GM19463 (cell line): ENCODE measurements around the gene NTF3.

ENCODE experiments used
- ATAC-seq: cut with Tn5 transposase; IDR thresholded peaks from one replicate; pipeline ENCODE4 v1.9.1; 2021; ENCODE audit warnings: mild to moderate bottlenecking, moderate library complexity; ENCODE audit not compliant: unreplicated experiment

Gene NTF3

GRCh38 chr12:5456030-5456429 is 24.1 kb downstream of the NTF3 start:
- ATAC-seq: no peak

- ATAC-seq: no peak
Observed at GRCh38 chr12:5456906-5457305, 25.0 kb downstream of the NTF3 start.

- no peak for ATAC-seq
Observed at GRCh38 chr12:5458229-5459050, 26.5 kb downstream of the NTF3 start.

- ATAC-seq: no peak
Observed at GRCh38 chr12:5459051-5459782, 27.3 kb downstream of the NTF3 start.

- no peak for ATAC-seq
Observed at GRCh38 chr12:5460817-5461216, 28.9 kb downstream of the NTF3 start.

GRCh38 chr12:5461966-5462365 is 30.1 kb downstream of the NTF3 start:
- no peak for ATAC-seq

GRCh38 chr12:5464096-5464495 is 32.2 kb downstream of the NTF3 start:
- no peak for ATAC-seq

GRCh38 chr12:5465384-5465783 is 33.5 kb downstream of the NTF3 start:
- no peak for ATAC-seq

- no peak for ATAC-seq
Observed at GRCh38 chr12:5466521-5466960, 34.6 kb downstream of the NTF3 start.

GRCh38 chr12:5467931-5468330 is 36.0 kb downstream of the NTF3 start:
- ATAC-seq: no peak

- ATAC-seq: no peak
Observed at GRCh38 chr12:5470221-5470620, 38.3 kb downstream of the NTF3 start.

GRCh38 chr12:5470703-5471102 is 38.8 kb downstream of the NTF3 start:
- ATAC-seq: no peak

GRCh38 chr12:5473076-5473782 is 41.3 kb downstream of the NTF3 start:
- no peak for ATAC-seq

GRCh38 chr12:5473783-5474116 is 41.8 kb downstream of the NTF3 start:
- ATAC-seq: no peak

- ATAC-seq: no peak
Observed at GRCh38 chr12:5476356-5476755, 44.4 kb downstream of the NTF3 start.

GRCh38 chr12:5478081-5478706 is 46.3 kb downstream of the NTF3 start:
- ATAC-seq: no peak

- no peak for ATAC-seq
Observed at GRCh38 chr12:5479761-5480160, 47.9 kb downstream of the NTF3 start.

- ATAC-seq: no peak
Observed at GRCh38 chr12:5480218-5480937, 48.5 kb downstream of the NTF3 start.

- ATAC-seq: no peak
Observed at GRCh38 chr12:5480938-5481303, 49.0 kb downstream of the NTF3 start.

- no peak for ATAC-seq
Observed at GRCh38 chr12:5481645-5482044, 49.7 kb downstream of the NTF3 start.

GRCh38 chr12:5484426-5484825 is 52.5 kb downstream of the NTF3 start:
- no peak for ATAC-seq
